ENCODE measurements around the gene RAB40B.
"Not testable (repeated sequence)": the region's sequence is repeated elsewhere in the genome, so short reads cannot be mapped to it uniquely, and the experiment has no call there.

The RAB40B gene

GRCh38 chr17:82698065-82698973 lies at the start of gene RAB40B:
Gene RAB40B, minus strand, starts transcription at chr17:82698698. Its CDS starts 102 bp downstream, at chr17:82698596.
- peak; percentile 99 for DNase-seq

GRCh38 chr17:82745524-82745923 lies 47.0 kb upstream of the RAB40B start:
- DNase-seq: no peak

GRCh38 chr17:82744736-82745135 lies 46.2 kb upstream of the RAB40B start:
- DNase-seq: not testable (repeated sequence)

- DNase-seq: no peak
Observed at GRCh38 chr17:82743344-82744219, 45.1 kb upstream of the RAB40B start.

DNA sequence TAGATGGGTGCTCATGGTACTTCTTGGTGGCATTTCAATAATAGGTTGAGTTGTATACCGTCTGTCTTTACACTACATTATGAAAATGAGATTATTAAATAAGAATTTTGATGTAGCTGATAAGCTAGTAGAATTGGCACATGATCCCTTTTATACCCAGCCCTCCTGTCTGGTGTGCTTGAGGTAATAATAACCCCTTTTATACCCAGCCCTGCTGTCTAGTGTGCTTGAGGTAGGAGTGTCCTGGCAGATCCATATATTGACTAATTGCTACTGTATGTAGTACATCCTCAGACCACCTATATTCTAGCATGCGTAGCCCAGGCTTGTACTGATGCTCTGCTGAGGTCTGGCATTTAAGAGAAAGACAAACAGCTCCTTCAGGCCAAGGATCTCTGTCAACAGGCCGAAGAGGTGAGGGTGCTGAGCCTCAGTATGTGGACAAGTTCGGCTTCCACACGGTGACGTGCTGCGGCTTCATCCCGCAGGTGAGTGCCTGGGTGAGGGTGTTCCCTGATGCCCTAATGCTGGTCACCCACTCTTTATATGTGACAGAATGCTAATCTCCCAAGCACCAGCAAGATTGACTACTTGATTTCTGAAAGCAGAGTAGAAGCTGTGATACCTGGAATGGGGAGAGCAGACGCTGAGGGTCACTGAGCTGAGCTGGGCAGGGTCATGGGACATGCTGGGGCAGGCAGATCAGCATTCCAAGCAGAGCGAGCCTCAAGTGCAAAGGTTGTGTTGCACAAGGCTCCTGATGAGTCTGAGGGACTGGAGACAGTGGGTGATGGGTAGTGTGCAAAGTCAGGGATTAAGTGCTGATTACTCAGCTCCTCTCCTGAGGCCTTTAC lies 42.6 kb upstream of the RAB40B start:
- no peak for DNase-seq

- DNase-seq: no peak
Observed at GRCh38 chr17:82737967-82738877, 39.7 kb upstream of the RAB40B start.

DNA sequence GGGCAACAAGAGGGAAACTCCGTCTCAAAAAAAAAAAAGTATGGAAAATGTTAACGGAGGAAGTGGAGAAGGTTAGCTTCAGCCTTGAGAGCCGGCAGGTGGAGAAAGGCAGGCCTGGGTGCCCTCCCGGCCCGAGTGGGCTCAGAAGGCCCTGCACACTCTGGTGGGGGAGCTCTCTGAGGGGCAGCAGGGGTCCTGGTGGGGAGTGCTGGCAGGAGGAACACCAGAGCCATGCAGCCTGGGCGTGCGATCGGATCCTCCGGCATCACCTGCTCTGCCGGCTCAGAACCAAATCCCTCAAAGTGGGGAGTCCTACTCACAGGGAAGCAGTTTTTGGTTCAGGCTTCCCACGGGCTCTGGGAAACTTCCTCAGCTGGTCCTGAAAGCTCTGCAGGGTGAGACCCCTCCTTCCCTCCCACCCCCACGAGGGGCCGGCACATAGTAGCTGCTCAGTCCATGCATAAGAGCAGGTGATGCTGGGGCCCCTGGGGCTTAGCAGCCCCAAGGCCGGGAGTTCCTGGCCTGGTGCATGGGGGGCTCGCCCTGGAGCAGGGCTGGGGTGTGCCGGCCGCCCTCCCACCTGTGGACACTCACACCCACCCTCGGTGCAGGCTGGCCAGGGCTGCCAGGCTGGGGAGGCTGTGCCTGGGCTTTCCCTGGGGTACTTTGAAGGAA lies 38.1 kb upstream of the RAB40B start:
- DNase-seq: no peak

- DNase-seq: no peak
Observed at GRCh38 chr17:82734987-82735866, 36.7 kb upstream of the RAB40B start, which contains the start of gene FN3K. Gene FN3K, plus strand, starts transcription at chr17:82735615. Its CDS starts 22 bp downstream, at chr17:82735637.

- no peak for DNase-seq
Observed at GRCh38 chr17:82732118-82732743, 33.7 kb upstream of the RAB40B start.

- no peak for DNase-seq
Observed at GRCh38 chr17:82729479-82730260, 31.2 kb upstream of the RAB40B start.

GRCh38 chr17:82726427-82726826 lies 27.9 kb upstream of the RAB40B start:
- no peak for DNase-seq

GRCh38 chr17:82723169-82723807 lies 24.8 kb upstream of the RAB40B start:
- DNase-seq: no peak

DNA sequence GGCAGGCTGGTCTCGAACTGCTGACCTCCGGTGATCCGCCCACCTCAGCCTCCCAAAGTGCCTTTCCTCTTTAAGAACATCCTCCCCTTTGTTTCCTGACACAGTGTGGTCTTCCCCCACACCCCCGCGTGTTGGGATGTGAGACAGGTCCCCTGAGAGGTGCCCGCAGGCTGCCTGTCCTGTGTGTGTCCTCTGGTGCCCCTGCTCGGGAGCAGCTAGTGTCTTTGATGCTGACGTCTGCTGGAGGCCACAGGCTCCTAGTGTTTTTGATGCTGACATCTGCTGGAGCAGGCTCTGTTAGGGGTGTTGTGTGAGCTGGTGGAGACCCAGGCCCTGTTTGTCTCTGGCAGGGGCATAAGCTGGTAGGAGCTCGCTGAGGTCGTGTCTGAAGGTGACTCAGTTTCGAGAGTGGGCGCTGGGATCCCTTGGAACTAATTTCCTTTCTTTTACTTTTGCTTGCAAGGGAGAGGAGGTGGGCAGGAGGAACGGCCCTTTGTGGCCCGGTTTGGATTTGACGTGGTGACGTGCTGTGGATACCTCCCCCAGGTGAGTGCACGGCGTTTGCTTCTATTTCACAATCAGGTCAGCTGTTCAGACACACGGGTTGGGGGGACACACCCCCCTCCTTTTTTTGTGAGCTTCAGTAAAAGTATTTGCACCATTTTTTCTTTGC lies 24.0 kb upstream of the RAB40B start:
- no peak for DNase-seq

DNA sequence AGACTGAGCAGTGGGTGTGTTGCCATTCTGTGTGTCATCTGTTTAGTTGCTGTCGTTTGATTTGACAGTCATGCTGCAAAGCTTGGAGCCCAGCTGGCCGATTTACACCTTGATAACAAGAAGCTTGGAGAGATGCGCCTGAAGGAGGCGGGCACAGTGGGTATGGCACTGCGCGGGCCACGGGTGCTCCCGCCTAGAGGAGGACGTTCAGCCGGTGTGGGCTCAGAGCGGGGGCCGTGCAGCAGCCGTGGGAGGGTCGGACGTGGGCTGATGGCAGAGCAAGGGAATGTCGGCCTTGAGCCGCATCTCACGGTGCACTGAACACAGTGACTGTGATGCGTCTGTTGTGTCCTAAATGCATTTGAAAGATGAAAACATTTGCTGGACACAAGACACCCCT lies 21.7 kb upstream of the RAB40B start:
- no peak for DNase-seq

DNA sequence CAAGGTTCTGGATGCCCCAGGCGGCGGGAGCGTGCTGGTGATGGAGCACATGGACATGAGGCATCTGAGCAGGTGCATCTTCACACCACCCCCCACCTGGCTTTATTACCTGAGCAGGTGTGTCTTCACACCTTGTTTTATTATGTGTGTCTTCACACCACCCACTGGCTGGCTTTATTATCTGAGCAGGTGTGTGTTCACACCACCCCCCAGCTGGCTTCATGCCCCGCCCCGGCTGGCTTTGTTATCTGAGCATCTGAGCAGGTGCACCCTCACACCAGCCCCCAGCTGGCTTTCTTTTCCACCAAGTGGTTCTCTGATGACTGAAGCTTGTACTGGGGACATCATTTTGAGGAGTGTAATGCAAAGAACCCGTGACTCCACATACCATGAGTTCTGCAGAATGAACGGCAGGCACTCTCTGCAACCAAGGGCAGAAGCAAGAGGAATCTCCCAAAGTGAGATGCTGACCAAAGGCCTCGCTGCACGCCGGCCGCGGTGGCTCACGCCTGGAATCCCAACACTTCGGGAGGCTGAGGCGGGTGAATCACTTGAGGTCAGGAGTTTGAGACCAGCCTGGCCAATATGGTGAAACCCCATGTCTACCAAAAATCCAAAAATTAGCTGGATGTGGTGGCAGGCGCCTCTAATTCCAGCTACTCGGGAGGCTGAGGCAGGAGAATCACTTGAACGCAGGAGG lies 20.6 kb upstream of the RAB40B start:
- DNase-seq: no peak

- DNase-seq: peak; percentile 89
Observed at GRCh38 chr17:82716203-82717010, 17.9 kb upstream of the RAB40B start, which contains the start of gene FN3KRP. Gene FN3KRP, plus strand, starts transcription at chr17:82716706. Its CDS starts 50 bp downstream, at chr17:82716756.

All from stimulated activated naive CD4-positive, alpha-beta T cell treated with Interleukin-2 at 50 U/mL for 16 hours (primary cell).